Stomach (tissue), 19 donors: ENCODE measurements around the gene LAD1. TPM values are rescaled to one million over a fixed set of nuclear protein-coding genes. Genes with fewer than 3 reads are reported as not detected.
A peak's percentile ranks its signal among the peaks of the same experiment; 100 is the strongest.

Experiments
- DNase-seq, 2 donors: peaks; one replicate each; pipeline versions ENCODE4 v3.0.0 to v3.0.0-alpha.2; 2013 to 2019
- H3K27ac ChIP-seq, 5 donors: fragments of 200-600 bp in 4 of 5; sonication (generic) in 4 of 5; one replicate each; pipeline ENCODE4 v1.5.1; 2013 to 2019; ENCODE audit warnings: mild to moderate bottlenecking in 1 of 5, moderate library complexity in 1 of 5
- H3K27me3 ChIP-seq, 3 donors: fragments of 200-600 bp; sonication (generic); one replicate each; pipeline ENCODE4 v1.5.1; 2017 to 2019; ENCODE audit warnings: mixed run types in 1 of 3
- H3K36me3 ChIP-seq, 4 donors: fragments of 200-600 bp; sonication (generic); 1 replicate in 3 of 4; 2 replicates in 1 of 4; pipeline ENCODE4 v1.5.1; 2016 to 2019
- H3K4me1 ChIP-seq, 4 donors: fragments of 200-600 bp; sonication (generic); one replicate each; pipeline ENCODE4 v1.5.1; 2016 to 2019
- H3K4me3 ChIP-seq, 4 donors: fragments of 200-600 bp; sonication (generic) in 3 of 4; one replicate each; pipeline ENCODE4 v1.5.1; 2016 to 2019; ENCODE audit warnings: mild to moderate bottlenecking in 1 of 4
- H3K9me3 ChIP-seq, 4 donors: fragments of 200-600 bp; sonication (generic); one replicate each; pipeline ENCODE4 v1.5.1; 2016 to 2019
- EP300 ChIP-seq: sonication (generic); formaldehyde crosslinking; IDR thresholded peaks from one replicate; pipeline ENCODE4 v1.6.1; 2017; ENCODE audit warnings: antibody characterized with exemption
- POLR2A ChIP-seq, 4 donors: fragments of 450-650 bp; IDR thresholded peaks; one replicate each; pipeline ENCODE4 v1.6.1; 2016; ENCODE audit warnings: antibody characterized with exemption in 4 of 4, control low read depth in 2 of 4, mild to moderate bottlenecking in 1 of 4, moderate library complexity in 1 of 4
- POLR2AphosphoS5 ChIP-seq, 3 donors: sonication (generic); formaldehyde crosslinking; IDR thresholded peaks; one replicate each; pipeline ENCODE4 v1.6.1; 2016; ENCODE audit warnings: antibody characterized with exemption in 3 of 3
- WGBS, 5 donors: extraction: QIAGEN DNeasy Blood & Tissue Kit in 3 of 5; methylation state at CpG; one replicate each; pipeline versions ENCODE4 v1.1.5 to v1.1.7; 2013 to 2018; 5-methylcytosine and 5-hydroxymethylcytosine counted together
- intact Hi-C: fragments of 100-400 bp; cut with DNase I; formaldehyde crosslinking; loops from one replicate; pipeline ENCODE4 v1.15.1; 2023; ENCODE audit warnings: low total_unique reads
- long read RNA-seq, 10 donors: transcript quantifications; one replicate each; lab custom pipeline, GENCODE V29; 2026
- polyA plus RNA-seq, 3 donors: library from polyadenylated mRNA; stranded (reverse); fragments of 200-250 nt; gene quantifications; one replicate each; pipeline ENCODE4 v1.2.3, GENCODE V29; 2013
- total RNA-seq, 5 donors: library from RNA; depleted of rRNA; stranded (reverse); fragments of >200 nt; gene quantifications; one replicate each; pipeline versions ENCODE4 v1.1.0 to v1.2.3, GENCODE V29; 2014 to 2016
- TF ChIP-seq, protein P1 (sequence below), 7 experiments: fragments of 450-650 bp in 4 of 7; fragments of 200-600 bp in 3 of 7; sonication (generic) in 3 of 7; IDR thresholded peaks; one replicate each; pipeline ENCODE4 v1.5.1; 2016 to 2019; ENCODE audit warnings: antibody characterized with exemption in 7 of 7, control low read depth in 2 of 7, mild to moderate bottlenecking in 1 of 7
- donor health status: healthy with polysubstance abuse.
- donor health status: Bipolar disorder and iron deficiency.
- donor health status: healthy.

Gene LAD1, protein sequence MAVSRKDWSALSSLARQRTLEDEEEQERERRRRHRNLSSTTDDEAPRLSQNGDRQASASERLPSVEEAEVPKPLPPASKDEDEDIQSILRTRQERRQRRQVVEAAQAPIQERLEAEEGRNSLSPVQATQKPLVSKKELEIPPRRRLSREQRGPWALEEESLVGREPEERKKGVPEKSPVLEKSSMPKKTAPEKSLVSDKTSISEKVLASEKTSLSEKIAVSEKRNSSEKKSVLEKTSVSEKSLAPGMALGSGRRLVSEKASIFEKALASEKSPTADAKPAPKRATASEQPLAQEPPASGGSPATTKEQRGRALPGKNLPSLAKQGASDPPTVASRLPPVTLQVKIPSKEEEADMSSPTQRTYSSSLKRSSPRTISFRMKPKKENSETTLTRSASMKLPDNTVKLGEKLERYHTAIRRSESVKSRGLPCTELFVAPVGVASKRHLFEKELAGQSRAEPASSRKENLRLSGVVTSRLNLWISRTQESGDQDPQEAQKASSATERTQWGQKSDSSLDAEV
- total RNA-seq (100 to 1,000 TPM in 1 of 5 donors, 10 to 100 TPM in 4; 23.7 to 151 (median 46.6) TPM), polyA plus RNA-seq (10 to 100 TPM; 50.4 to 74.4 (median 51.4) TPM)
- long read RNA-seq, donor 1, transcript LAD1-202 (10 exons, 2,906 nt), result major isoform, 7 of 15 reads
- long read RNA-seq, donor 1, partial matches to known transcripts, result 7 of 15 reads
- long read RNA-seq, donor 1, other reads (novel, unspliced or antisense), result 0 of 15 reads
- long read RNA-seq, donor 2, transcript LAD1-202 (10 exons, 2,906 nt), result major isoform, 16 of 30 reads
- long read RNA-seq, donor 2, partial matches to known transcripts, result 14 of 30 reads
- long read RNA-seq, donor 2, other reads (novel, unspliced or antisense), result 0 of 30 reads
- long read RNA-seq, donor 3, partial matches to known transcripts, result 11 of 14 reads
- long read RNA-seq, donor 3, other reads (novel, unspliced or antisense), result 0 of 14 reads
- long read RNA-seq, donor 4, partial matches to known transcripts, result 0 of 1 reads
- long read RNA-seq, donor 4, other reads (novel, unspliced or antisense), result 0 of 1 reads
- long read RNA-seq, donor 5, partial matches to known transcripts, result 15 of 17 reads
- long read RNA-seq, donor 5, other reads (novel, unspliced or antisense), result 0 of 17 reads
- long read RNA-seq, donor 6, result 0 reads
- long read RNA-seq, donor 7, transcript LAD1-202 (10 exons, 2,906 nt), result major isoform, 10 of 43 reads
- long read RNA-seq, donor 7, partial matches to known transcripts, result 33 of 43 reads
- long read RNA-seq, donor 7, other reads (novel, unspliced or antisense), result 0 of 43 reads
- long read RNA-seq, donor 8, transcript LAD1-202 (10 exons, 2,906 nt), result major isoform, 6 of 46 reads
- long read RNA-seq, donor 8, partial matches to known transcripts, result 40 of 46 reads
- long read RNA-seq, donor 8, other reads (novel, unspliced or antisense), result 0 of 46 reads
- long read RNA-seq, donor 9, partial matches to known transcripts, result 42 of 42 reads
- long read RNA-seq, donor 9, other reads (novel, unspliced or antisense), result 0 of 42 reads
- long read RNA-seq, donor 10, partial matches to known transcripts, result 5 of 9 reads
- long read RNA-seq, donor 10, other reads (novel, unspliced or antisense), result 0 of 9 reads

DNA sequence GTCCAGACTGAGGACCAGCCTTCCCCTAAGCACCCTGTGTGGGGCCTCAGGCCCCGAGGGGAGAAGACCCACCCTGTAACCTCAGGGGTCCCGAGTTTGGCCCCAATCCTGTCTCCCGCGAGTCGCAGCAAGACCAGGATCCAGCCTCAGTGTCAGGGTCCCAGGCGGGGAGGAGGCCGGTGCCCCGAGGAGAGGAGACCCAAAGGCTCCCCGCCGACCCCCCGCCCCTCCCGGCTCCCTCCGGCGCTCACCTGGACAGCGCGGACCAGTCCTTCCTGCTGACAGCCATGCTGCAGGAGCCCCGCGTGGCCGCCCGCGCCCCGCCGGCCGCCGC lies at the start of gene LAD1:
TSS of gene LAD1 (minus strand) at position 307 of the 334 bp plus-strand sequence. CDS start at position 289, 18 bp downstream.
- Histone ChIP-seq H3K9me3 (no peaks in the 10 kb centered on the region), H3K27me3 (peaks cover 0 to 54% (median 17%) of the 10 kb centered on the region in 3 donors), H3K4me3 (peak within 1 kb of the TSS; percentile 43 to 55 (median 49)), H3K27ac (peak within 1 kb of the TSS; percentile 84 to 90 (median 88)), H3K36me3 (no peaks in the 10 kb centered on the region), H3K4me1 (peaks cover 24 to 53% (median 35%) of the 10 kb centered on the region in 4 donors)
- TF ChIP-seq POLR2AphosphoS5 (IDR thresholded peaks at IDR 0.05) (no peak), EP300 (no peak), POLR2A (IDR thresholded peaks at IDR 0.05) (no peak)
- TF ChIP-seq, protein P1, sequence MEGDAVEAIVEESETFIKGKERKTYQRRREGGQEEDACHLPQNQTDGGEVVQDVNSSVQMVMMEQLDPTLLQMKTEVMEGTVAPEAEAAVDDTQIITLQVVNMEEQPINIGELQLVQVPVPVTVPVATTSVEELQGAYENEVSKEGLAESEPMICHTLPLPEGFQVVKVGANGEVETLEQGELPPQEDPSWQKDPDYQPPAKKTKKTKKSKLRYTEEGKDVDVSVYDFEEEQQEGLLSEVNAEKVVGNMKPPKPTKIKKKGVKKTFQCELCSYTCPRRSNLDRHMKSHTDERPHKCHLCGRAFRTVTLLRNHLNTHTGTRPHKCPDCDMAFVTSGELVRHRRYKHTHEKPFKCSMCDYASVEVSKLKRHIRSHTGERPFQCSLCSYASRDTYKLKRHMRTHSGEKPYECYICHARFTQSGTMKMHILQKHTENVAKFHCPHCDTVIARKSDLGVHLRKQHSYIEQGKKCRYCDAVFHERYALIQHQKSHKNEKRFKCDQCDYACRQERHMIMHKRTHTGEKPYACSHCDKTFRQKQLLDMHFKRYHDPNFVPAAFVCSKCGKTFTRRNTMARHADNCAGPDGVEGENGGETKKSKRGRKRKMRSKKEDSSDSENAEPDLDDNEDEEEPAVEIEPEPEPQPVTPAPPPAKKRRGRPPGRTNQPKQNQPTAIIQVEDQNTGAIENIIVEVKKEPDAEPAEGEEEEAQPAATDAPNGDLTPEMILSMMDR (IDR thresholded peaks at IDR 0.05), result no peak
- WGBS, 5 donors, result 2 to 10% (median 4%) methylated on average over 2 to 25 of the region's 25 CpGs
- no peak for DNase-seq
- intact Hi-C loops, result no loop called here

DNA sequence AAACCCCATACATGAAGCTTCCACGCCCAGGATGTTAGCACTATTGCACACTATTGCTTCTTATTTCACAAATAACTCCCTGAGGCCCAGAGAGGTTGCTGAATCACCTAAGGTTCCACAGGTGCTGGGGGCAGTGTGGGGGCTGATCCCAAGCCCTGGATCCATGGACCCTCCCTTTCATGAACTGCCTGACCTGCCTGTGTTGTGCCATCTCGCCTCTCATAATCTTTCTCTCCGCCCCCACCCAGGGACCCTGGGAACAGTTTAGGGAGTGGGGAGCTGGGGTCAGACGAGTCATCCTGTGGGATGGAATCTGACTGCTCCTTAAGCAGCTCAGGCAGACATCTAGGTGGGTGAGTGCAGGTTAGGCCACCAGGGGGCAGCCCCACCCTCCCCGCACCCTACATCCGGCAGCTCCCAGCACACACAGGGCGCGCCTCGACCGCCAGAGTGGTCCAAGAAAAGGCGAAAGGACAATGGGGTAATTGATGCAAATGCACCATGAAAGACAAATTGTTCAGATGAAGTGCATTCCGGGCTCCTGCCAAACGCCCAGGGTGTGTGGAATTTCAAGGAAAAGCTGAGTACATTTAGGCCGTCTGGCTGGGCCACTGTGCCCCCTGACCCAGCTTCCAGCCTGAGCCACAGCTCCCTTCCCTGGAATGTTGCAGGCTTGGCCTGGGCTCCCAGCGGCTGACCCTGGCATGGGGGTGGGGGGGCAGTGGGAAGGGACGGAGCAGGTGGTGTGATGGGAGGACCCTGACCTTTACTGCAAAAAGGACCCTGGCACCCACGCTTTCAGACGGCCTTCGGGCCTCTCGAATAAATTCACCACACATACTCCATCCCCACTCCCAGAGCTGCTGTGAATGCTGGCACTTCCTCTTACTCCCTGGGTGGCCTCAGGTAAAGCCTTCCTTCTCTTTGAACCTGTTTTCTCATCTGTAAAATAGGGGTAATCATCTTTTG lies 49.1 kb upstream of the LAD1 start:
- WGBS, 5 donors, result 27 to 33% (median 31%) methylated on average over 20 of the region's 20 CpGs
- H3K4me1 ChIP-seq, result peaks cover 6 to 27% (median 21%) of the 10 kb centered on the region in 4 donors
- DNase-seq, result peak; percentile 81 to 92
- TF ChIP-seq POLR2AphosphoS5 (IDR thresholded peaks at IDR 0.05) (peak in 2 of 3 donors; percentile 22 to 24), POLR2A (IDR thresholded peaks at IDR 0.05) (no peak), EP300 (no peak)
- TF ChIP-seq, protein P1 (IDR thresholded peaks at IDR 0.05), result peak in 5 of 7 experiments; percentile 76 to 84 (median 79)
- intact Hi-C loops, result no loop called here
- peak overlapping the region in 4 of 5 donors; percentile 0 to 47 (median 18) for H3K27ac ChIP-seq
- H3K9me3 ChIP-seq, result no peaks in the 10 kb centered on the region
- H3K27me3 ChIP-seq, result peaks cover 0 to 7% (median 0%) of the 10 kb centered on the region in 3 donors
- H3K4me3 ChIP-seq, result no peak overlapping the region
- no peaks in the 10 kb centered on the region for H3K36me3 ChIP-seq

DNA sequence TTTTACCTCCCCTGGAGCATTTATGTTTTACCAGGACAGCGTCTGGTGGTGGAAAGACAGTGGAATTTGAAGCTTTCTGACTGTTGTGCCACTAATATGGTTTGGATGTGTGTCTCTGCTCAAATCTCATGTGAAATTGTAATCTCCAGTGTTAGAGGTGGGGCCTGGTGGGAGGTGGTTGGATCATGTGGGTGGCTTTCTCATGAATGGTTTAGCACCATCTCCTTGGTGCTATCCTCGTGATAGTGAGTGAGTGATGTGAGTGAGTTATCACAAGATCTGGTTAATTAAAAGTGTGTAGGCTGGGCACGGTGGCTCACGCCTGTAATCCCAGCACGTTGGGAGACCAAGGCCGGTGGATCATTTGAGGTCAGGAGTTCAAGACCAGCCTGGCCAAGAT lies 46.2 kb upstream of the LAD1 start:
- WGBS, 5 donors, result 88 to 92% (median 90%) methylated on average over 6 of the region's 6 CpGs
- intact Hi-C loops, result no loop called here

More for the DNA sequence above, 46.2 kb upstream of the LAD1 start:
- no peak overlapping the region for H3K4me3 ChIP-seq
- TF ChIP-seq EP300, result no peak
- TF ChIP-seq, protein P1 (IDR thresholded peaks at IDR 0.05), result no peak
- no peaks in the 10 kb centered on the region for H3K36me3 ChIP-seq
- H3K27ac ChIP-seq, result no peak overlapping the region
- no peak for DNase-seq
- no peaks in the 10 kb centered on the region for H3K27me3 ChIP-seq
- H3K4me1 ChIP-seq, result peaks cover 0 to 14% (median 11%) of the 10 kb centered on the region in 4 donors
- no peaks in the 10 kb centered on the region for H3K9me3 ChIP-seq
